ENCODE results near the gene KCNIP4. TPM values are rescaled to one million over a fixed set of nuclear protein-coding genes. Genes with fewer than 3 reads are reported as not detected.

KCNIP4 gene
- polyA plus RNA-seq, 2 donors: 0.12 TPM; not detected in 1

DNA sequence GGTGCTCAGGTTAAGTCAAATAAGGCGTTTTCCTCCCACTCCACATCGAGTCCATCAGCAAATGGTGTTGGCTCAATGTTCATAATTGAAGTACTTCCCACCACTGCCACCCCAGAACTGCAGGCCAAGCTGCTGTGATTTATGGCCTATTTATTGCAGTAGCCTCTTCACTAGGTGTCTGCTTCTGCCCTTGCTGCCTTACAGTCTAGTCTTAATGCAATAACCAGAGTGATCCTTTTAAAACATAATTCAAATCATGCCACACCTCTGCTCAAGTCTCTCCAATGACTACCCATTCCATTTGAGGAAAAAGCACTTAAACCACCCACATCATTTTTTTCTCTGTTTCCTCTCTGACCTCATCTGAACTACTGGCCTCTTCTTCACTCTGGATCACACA, 220.3 kb downstream of the KCNIP4 start:
- Histone ChIP-seq H3K4me1 (ENCODE audit: control insufficient read depth in 2 of 2, insufficient read depth in 2 of 2, low read length in 1 of 2) (no peaks in the 10 kb centered on the region), H3K4me3 (ENCODE audit: low read depth in 1 of 2, low read length in 2 of 2) (no peak overlapping the region), H3K9me3 (ENCODE audit: control insufficient read depth in 2 of 2, insufficient read depth in 1 of 2, low read depth in 1 of 2, low read length in 1 of 2) (no peaks in the 10 kb centered on the region), H3K27ac (ENCODE audit: low read depth in 2 of 2, low read length in 1 of 2) (no peak overlapping the region), H3K27me3 (ENCODE audit: control insufficient read depth in 1 of 2, insufficient read depth in 2 of 2, low read length in 2 of 2) (no peaks in the 10 kb centered on the region), H3K36me3 (ENCODE audit: control insufficient read depth in 2 of 2, insufficient read depth in 2 of 2, low read length in 1 of 2) (no peaks in the 10 kb centered on the region)
- WGBS, 2 donors: 60 to 75% methylated on average over 2 of the region's 2 CpGs

DNA sequence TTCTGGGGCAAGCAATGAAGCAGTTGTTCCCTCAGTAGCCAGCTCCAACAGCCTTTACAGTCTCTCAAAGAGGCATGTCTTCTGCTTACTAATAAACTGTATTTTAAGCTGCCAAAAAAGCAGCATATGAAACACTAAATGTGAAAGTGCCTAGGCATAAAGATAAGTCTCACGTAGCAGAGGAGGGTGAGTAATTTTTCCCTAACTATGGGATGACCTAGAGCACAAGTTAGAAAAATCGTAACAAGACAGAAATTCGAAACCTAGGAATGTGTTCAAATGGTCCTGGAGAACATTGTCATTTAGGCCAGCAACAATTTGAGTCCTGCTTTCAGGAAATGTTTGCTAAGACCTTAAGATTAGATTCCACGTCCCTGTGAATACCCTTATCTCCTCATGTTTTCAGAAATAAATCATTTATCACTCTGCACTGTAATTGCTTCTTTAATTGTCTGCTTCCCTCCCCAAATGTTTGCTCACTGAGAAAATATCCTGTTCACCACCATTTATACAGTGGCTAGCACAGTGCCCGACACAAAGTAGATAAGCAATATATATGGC, 222.2 kb downstream of the KCNIP4 start:
- Histone ChIP-seq H3K27ac (ENCODE audit: low read depth in 2 of 2, low read length in 1 of 2) (no peak overlapping the region), H3K4me1 (ENCODE audit: control insufficient read depth in 2 of 2, insufficient read depth in 2 of 2, low read length in 1 of 2) (no peaks in the 10 kb centered on the region), H3K36me3 (ENCODE audit: control insufficient read depth in 2 of 2, insufficient read depth in 2 of 2, low read length in 1 of 2) (no peaks in the 10 kb centered on the region), H3K4me3 (ENCODE audit: low read depth in 1 of 2, low read length in 2 of 2) (no peak overlapping the region), H3K9me3 (ENCODE audit: control insufficient read depth in 2 of 2, insufficient read depth in 1 of 2, low read depth in 1 of 2, low read length in 1 of 2) (no peaks in the 10 kb centered on the region), H3K27me3 (ENCODE audit: control insufficient read depth in 1 of 2, insufficient read depth in 2 of 2, low read length in 2 of 2) (no peaks in the 10 kb centered on the region)
- WGBS, 2 donors: 44 to 54% methylated on average over 5 of the region's 5 CpGs

DNA sequence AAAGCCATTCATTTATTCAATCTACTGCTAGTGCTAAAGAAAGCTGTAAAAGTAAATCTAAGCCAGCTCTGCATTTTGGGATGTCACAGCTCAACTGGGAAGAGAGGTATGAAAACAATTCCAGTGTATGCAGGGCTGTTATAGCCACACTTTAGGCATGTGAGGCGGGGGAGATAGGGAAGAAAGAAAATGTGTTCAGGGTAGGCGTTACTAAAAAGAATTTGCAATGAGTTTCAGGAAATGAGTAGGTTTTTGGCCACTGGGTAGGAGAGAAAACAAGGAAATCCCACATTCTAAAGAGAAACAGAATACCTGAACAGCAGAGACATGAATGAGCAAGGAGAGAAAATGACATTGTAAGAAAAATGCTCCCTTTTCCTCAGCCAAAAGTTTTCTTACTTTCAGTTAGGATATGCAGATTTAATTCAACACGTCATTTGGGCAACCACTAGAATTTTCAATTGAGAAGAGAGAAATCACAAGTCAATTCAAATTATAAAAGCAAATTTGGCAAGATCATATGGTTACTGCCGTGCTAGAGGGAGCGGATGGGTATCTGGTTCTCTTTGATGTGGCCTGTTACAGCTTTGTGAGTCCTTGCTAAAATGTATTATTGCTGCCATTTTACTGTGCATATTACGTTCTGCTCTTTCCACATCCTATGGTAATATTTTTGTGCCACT, 226.3 kb downstream of the KCNIP4 start:
- Histone ChIP-seq H3K4me1 (ENCODE audit: control insufficient read depth in 2 of 2, insufficient read depth in 2 of 2, low read length in 1 of 2) (no peaks in the 10 kb centered on the region), H3K4me3 (ENCODE audit: low read depth in 1 of 2, low read length in 2 of 2) (no peak overlapping the region), H3K9me3 (ENCODE audit: control insufficient read depth in 2 of 2, insufficient read depth in 1 of 2, low read depth in 1 of 2, low read length in 1 of 2) (no peaks in the 10 kb centered on the region), H3K27ac (ENCODE audit: low read depth in 2 of 2, low read length in 1 of 2) (no peak overlapping the region), H3K36me3 (ENCODE audit: control insufficient read depth in 2 of 2, insufficient read depth in 2 of 2, low read length in 1 of 2) (no peaks in the 10 kb centered on the region), H3K27me3 (ENCODE audit: control insufficient read depth in 1 of 2, insufficient read depth in 2 of 2, low read length in 2 of 2) (no peaks in the 10 kb centered on the region)
- 74% methylated on average over 6 of the region's 6 CpGs for WGBS, 2 donors

DNA sequence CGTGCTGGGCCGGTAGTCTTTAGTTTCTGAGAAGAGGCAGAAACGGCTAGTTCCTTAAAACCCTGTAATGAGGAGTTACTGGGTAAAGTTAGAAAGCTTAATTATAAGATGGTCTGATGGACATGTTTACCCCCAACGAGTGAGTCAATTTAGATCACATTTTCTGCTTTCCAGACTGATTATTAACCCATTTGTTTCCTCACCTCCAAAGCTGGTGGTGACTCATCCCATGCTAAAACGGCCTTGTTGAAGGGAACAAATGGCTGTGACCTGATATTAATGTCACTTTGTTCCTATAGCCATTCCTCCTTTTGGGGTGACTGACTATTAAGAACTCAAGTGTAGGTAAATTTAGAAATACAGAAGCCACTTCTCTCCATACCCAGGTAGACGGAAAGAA, 232.0 kb downstream of the KCNIP4 start:
- H3K27ac ChIP-seq (ENCODE audit: low read depth in 2 of 2, low read length in 1 of 2): no peak overlapping the region
- WGBS, 2 donors: 63 to 72% methylated on average over 6 of the region's 6 CpGs
- no peaks in the 10 kb centered on the region for H3K9me3 ChIP-seq (ENCODE audit: control insufficient read depth in 2 of 2, insufficient read depth in 1 of 2, low read depth in 1 of 2, low read length in 1 of 2)
- H3K4me1 ChIP-seq (ENCODE audit: control insufficient read depth in 2 of 2, insufficient read depth in 2 of 2, low read length in 1 of 2): no peaks in the 10 kb centered on the region
- no peak overlapping the region for H3K4me3 ChIP-seq (ENCODE audit: low read depth in 1 of 2, low read length in 2 of 2)
- no peaks in the 10 kb centered on the region for H3K36me3 ChIP-seq (ENCODE audit: control insufficient read depth in 2 of 2, insufficient read depth in 2 of 2, low read length in 1 of 2)
- H3K27me3 ChIP-seq (ENCODE audit: control insufficient read depth in 1 of 2, insufficient read depth in 2 of 2, low read length in 2 of 2): no peaks in the 10 kb centered on the region

DNA sequence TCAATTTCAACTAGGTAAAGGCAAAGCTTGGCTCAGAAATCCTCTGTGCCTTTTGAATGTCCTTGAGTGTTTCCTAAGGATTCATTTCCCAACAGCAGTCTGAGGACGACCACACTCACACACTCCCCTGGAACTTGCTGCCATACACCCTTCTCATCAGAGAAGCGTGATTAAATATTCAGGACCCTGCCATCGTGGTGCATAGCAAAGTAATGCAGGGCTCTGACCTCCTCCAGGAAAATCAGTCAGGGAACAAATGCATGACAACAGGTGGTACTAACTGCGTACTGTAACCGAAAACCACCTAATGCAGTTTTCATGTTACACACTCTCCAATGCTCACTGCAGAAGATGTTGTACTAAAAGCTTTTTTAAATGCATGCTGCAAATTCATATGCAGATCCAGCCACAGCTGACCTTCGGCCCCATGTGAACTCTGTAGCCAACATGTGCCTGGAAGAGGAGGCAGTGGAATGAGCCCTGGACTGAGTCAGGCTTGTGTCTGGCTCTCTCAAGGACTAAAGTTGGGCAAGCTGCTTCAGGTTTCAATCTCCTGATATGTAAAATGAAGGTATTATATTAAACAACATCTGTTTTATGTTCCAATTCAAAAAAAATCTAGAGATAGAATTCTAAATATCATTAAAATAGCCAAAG, 238.3 kb downstream of the KCNIP4 start:
- no peaks in the 10 kb centered on the region for H3K36me3 ChIP-seq (ENCODE audit: control insufficient read depth in 2 of 2, insufficient read depth in 2 of 2, low read length in 1 of 2)
- no peaks in the 10 kb centered on the region for H3K27me3 ChIP-seq (ENCODE audit: control insufficient read depth in 1 of 2, insufficient read depth in 2 of 2, low read length in 2 of 2)
- no peaks in the 10 kb centered on the region for H3K4me1 ChIP-seq (ENCODE audit: control insufficient read depth in 2 of 2, insufficient read depth in 2 of 2, low read length in 1 of 2)
- WGBS, 2 donors: 57 to 70% methylated on average over 6 of the region's 6 CpGs
- peaks cover 0 to 2% of the 10 kb centered on the region in 2 donors for H3K9me3 ChIP-seq (ENCODE audit: control insufficient read depth in 2 of 2, insufficient read depth in 1 of 2, low read depth in 1 of 2, low read length in 1 of 2)
- no peak overlapping the region for H3K27ac ChIP-seq (ENCODE audit: low read depth in 2 of 2, low read length in 1 of 2)
- H3K4me3 ChIP-seq (ENCODE audit: low read depth in 1 of 2, low read length in 2 of 2): no peak overlapping the region

DNA sequence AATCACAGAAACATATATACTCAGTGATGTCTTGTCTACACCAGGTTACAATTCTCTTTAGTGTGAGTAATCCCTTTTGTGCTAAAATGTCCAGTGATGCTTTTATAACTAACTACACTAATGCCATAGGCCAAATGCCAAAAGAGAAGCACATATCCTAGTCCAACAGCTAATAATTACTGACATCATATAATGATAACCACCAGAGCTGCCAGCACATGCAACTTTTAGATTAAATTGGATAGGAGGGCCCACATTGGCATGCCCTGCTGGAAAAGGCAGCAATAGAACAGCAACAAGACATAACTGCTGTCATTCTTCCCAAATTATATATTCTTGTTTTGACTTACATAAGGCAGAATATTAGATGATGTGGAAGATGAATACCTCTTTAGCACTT, 238.8 kb downstream of the KCNIP4 start:
- Histone ChIP-seq H3K4me3 (ENCODE audit: low read depth in 1 of 2, low read length in 2 of 2) (no peak overlapping the region), H3K27me3 (ENCODE audit: control insufficient read depth in 1 of 2, insufficient read depth in 2 of 2, low read length in 2 of 2) (no peaks in the 10 kb centered on the region), H3K9me3 (ENCODE audit: control insufficient read depth in 2 of 2, insufficient read depth in 1 of 2, low read depth in 1 of 2, low read length in 1 of 2) (peaks cover 0 to 2% of the 10 kb centered on the region in 2 donors), H3K36me3 (ENCODE audit: control insufficient read depth in 2 of 2, insufficient read depth in 2 of 2, low read length in 1 of 2) (no peaks in the 10 kb centered on the region), H3K4me1 (ENCODE audit: control insufficient read depth in 2 of 2, insufficient read depth in 2 of 2, low read length in 1 of 2) (no peaks in the 10 kb centered on the region), H3K27ac (ENCODE audit: low read depth in 2 of 2, low read length in 1 of 2) (no peak overlapping the region)

DNA sequence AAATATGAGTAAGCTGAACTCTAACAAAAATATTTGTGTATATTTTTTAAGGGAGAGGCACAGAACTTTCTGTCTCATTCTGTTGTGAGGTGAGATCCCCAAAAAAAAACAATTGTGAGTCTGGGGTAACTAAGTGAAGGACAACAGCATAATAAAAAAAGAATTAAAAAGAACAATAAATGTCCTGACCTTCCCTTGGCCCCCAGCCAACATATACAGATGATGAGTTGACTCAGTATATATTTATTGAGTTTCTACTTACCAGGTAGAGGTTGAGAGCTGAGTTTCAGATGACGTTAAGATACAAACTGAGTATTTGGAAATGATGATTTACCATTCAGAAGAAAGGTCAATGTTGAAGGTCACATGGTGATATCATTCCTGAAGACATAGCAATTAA, 239.5 kb downstream of the KCNIP4 start:
- H3K4me1 ChIP-seq (ENCODE audit: control insufficient read depth in 2 of 2, insufficient read depth in 2 of 2, low read length in 1 of 2): no peaks in the 10 kb centered on the region
- H3K4me3 ChIP-seq (ENCODE audit: low read depth in 1 of 2, low read length in 2 of 2): no peak overlapping the region
- H3K27me3 ChIP-seq (ENCODE audit: control insufficient read depth in 1 of 2, insufficient read depth in 2 of 2, low read length in 2 of 2): no peaks in the 10 kb centered on the region
- WGBS, 2 donors: 63 to 75% methylated on average over 1 of the region's 1 CpG
- H3K9me3 ChIP-seq (ENCODE audit: control insufficient read depth in 2 of 2, insufficient read depth in 1 of 2, low read depth in 1 of 2, low read length in 1 of 2): peaks cover 0 to 2% of the 10 kb centered on the region in 2 donors
- no peak overlapping the region for H3K27ac ChIP-seq (ENCODE audit: low read depth in 2 of 2, low read length in 1 of 2)
- H3K36me3 ChIP-seq (ENCODE audit: control insufficient read depth in 2 of 2, insufficient read depth in 2 of 2, low read length in 1 of 2): no peaks in the 10 kb centered on the region

DNA sequence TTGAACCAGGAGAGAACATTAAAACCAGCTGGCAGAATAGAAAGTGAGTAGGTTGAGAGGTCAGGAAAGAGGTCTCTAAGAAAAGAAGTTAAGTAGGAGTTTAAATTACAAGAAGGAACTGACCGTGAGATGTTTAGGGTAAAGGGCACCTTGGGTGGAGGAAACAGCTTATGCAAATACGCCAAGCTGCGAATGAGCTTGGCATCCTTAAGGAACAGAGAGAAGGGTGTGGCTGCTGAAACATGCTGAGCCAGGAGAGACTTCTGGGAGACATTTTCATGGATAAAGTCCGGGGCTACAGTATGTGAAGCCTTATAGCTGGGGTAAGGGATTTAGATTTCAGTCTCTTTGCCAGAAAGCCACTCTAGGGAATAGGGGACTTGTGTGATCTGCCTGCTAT, 249.1 kb downstream of the KCNIP4 start:
- WGBS, 2 donors: 32 to 37% methylated on average over 4 of the region's 4 CpGs
- Histone ChIP-seq H3K4me1 (ENCODE audit: control insufficient read depth in 2 of 2, insufficient read depth in 2 of 2, low read length in 1 of 2) (no peaks in the 10 kb centered on the region), H3K27me3 (ENCODE audit: control insufficient read depth in 1 of 2, insufficient read depth in 2 of 2, low read length in 2 of 2) (no peaks in the 10 kb centered on the region), H3K27ac (ENCODE audit: low read depth in 2 of 2, low read length in 1 of 2) (no peak overlapping the region), H3K36me3 (ENCODE audit: control insufficient read depth in 2 of 2, insufficient read depth in 2 of 2, low read length in 1 of 2) (no peaks in the 10 kb centered on the region), H3K4me3 (ENCODE audit: low read depth in 1 of 2, low read length in 2 of 2) (no peak overlapping the region), H3K9me3 (ENCODE audit: control insufficient read depth in 2 of 2, insufficient read depth in 1 of 2, low read depth in 1 of 2, low read length in 1 of 2) (no peaks in the 10 kb centered on the region)

DNA sequence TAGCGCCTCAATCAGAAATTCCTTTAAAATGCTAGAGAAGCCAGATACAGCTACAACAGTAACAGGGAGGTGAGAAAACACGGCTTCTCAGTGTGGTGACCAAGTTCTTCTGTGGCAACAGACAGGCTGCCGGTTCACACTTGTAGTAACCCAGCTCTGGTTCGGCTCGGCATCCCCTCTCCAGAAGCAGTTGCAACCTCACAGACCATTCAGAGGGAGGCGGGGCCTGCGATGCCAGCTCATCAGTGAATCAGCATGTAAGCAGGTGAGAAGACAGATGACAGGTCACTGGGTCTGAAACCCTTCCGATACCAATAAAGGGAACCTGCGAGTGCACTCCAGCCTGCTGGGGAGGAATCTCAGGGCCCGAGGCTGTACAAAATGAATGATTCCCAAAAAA, 251.0 kb downstream of the KCNIP4 start:
- H3K9me3 ChIP-seq (ENCODE audit: control insufficient read depth in 2 of 2, insufficient read depth in 1 of 2, low read depth in 1 of 2, low read length in 1 of 2): no peaks in the 10 kb centered on the region
- 20 to 23% methylated on average over 10 of the region's 10 CpGs for WGBS, 2 donors
- H3K27ac ChIP-seq (ENCODE audit: low read depth in 2 of 2, low read length in 1 of 2): no peak overlapping the region
- no peaks in the 10 kb centered on the region for H3K36me3 ChIP-seq (ENCODE audit: control insufficient read depth in 2 of 2, insufficient read depth in 2 of 2, low read length in 1 of 2)
- no peaks in the 10 kb centered on the region for H3K4me1 ChIP-seq (ENCODE audit: control insufficient read depth in 2 of 2, insufficient read depth in 2 of 2, low read length in 1 of 2)
- H3K4me3 ChIP-seq (ENCODE audit: low read depth in 1 of 2, low read length in 2 of 2): no peak overlapping the region
- no peaks in the 10 kb centered on the region for H3K27me3 ChIP-seq (ENCODE audit: control insufficient read depth in 1 of 2, insufficient read depth in 2 of 2, low read length in 2 of 2)

DNA sequence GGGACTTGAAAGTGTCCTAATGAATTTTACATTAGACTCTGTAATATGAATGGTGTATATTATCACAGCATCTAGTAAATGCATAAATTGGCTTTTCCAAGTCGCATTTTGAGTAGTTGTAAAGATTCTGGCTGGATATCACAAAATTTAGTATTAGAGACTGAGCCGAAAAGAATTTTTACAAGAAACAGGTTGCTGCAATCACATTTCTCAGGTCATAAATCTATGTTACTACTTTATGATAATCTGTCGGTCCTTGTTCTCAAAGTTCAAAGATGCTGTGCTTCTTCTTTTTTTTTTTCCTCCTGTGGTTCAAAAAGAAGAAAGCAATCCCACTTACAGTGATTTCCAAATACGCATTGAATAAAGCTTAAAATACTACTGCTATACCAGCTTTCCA, 253.4 kb downstream of the KCNIP4 start:
- WGBS, 2 donors: 37 to 43% methylated on average over 4 of the region's 4 CpGs
- no peaks in the 10 kb centered on the region for H3K36me3 ChIP-seq (ENCODE audit: control insufficient read depth in 2 of 2, insufficient read depth in 2 of 2, low read length in 1 of 2)
- no peak overlapping the region for H3K27ac ChIP-seq (ENCODE audit: low read depth in 2 of 2, low read length in 1 of 2)
- H3K9me3 ChIP-seq (ENCODE audit: control insufficient read depth in 2 of 2, insufficient read depth in 1 of 2, low read depth in 1 of 2, low read length in 1 of 2): no peaks in the 10 kb centered on the region
- no peaks in the 10 kb centered on the region for H3K4me1 ChIP-seq (ENCODE audit: control insufficient read depth in 2 of 2, insufficient read depth in 2 of 2, low read length in 1 of 2)
- no peak overlapping the region for H3K4me3 ChIP-seq (ENCODE audit: low read depth in 1 of 2, low read length in 2 of 2)
- no peaks in the 10 kb centered on the region for H3K27me3 ChIP-seq (ENCODE audit: control insufficient read depth in 1 of 2, insufficient read depth in 2 of 2, low read length in 2 of 2)
